ENCODE results near the gene MON1A. TPM values are rescaled to one million over a fixed set of nuclear protein-coding genes. Genes with fewer than 3 reads are reported as not detected.

Gene MON1A
- 10 to 100 TPM; 13.0 to 15.8 TPM for total RNA-seq

- H3K27ac Mint-ChIP-seq = peak within 1 kb of the TSS; percentile 82
Observed at GRCh38 chr3:49929291-49930167, at the start of gene MON1A. MON1A (minus strand) TSS chr3:49929811; CDS start chr3:49913346, 16,465 bp downstream.

GRCh38 chr3:49976942-49977341, 47.3 kb upstream of the MON1A start:
- ATAC-seq = no peak
- Mint-ChIP-seq H3K27ac (no peak overlapping the region), H3K36me3 (peaks cover 25% of the 10 kb centered on the region), H3K4me1 (peaks cover 5% of the 10 kb centered on the region), H3K27me3 (no peaks in the 10 kb centered on the region), H3K9me3 (ENCODE audit: low read depth) (no peaks in the 10 kb centered on the region), H3K4me3 (no peak overlapping the region)
- CTCF ChIA-PET = interaction anchor here (0.6 kb wide), 1 partner anchor 32 kb away, joined by 3 read pairs; no protein-coding TSS in a partner anchor
- DNase-seq = no peak

More at GRCh38 chr3:49929291-49930167, at the start of gene MON1A:
- H3K4me1 Mint-ChIP-seq = peaks cover 28% of the 10 kb centered on the region
- DNase-seq (peak; percentile 92), ATAC-seq (peak; percentile 99)
- H3K27me3 Mint-ChIP-seq = no peaks in the 10 kb centered on the region
- CTCF ChIA-PET = interaction anchor here (0.6 to 1.6 kb wide), 12 partner anchors 9 to 296 kb away, joined by 3 to 13 read pairs (median 4); partner anchors contain the start of genes INKA1, RBM5 and RBM6
- peak within 1 kb of the TSS; percentile 82 for H3K4me3 Mint-ChIP-seq
- H3K36me3 Mint-ChIP-seq = no peaks in the 10 kb centered on the region
- H3K9me3 Mint-ChIP-seq (ENCODE audit: low read depth) = no peaks in the 10 kb centered on the region

GRCh38 chr3:49972656-49973055, 43.0 kb upstream of the MON1A start:
- H3K27ac Mint-ChIP-seq = no peak overlapping the region
- no peak for ATAC-seq
- CTCF ChIA-PET = no interaction called here

GRCh38 chr3:49968346-49968745, 38.7 kb upstream of the MON1A start:
- no peaks in the 10 kb centered on the region for H3K27me3 Mint-ChIP-seq
- CTCF ChIA-PET = no interaction called here
- no peaks in the 10 kb centered on the region for H3K9me3 Mint-ChIP-seq (ENCODE audit: low read depth)
- H3K36me3 Mint-ChIP-seq = peaks cover 19% of the 10 kb centered on the region
- H3K4me3 Mint-ChIP-seq = no peak overlapping the region
- H3K27ac Mint-ChIP-seq = no peak overlapping the region
- DNase-seq (no peak), ATAC-seq (no peak)
- peaks cover 2% of the 10 kb centered on the region for H3K4me1 Mint-ChIP-seq

More at GRCh38 chr3:49972656-49973055, 43.0 kb upstream of the MON1A start:
- peaks cover 7% of the 10 kb centered on the region for H3K4me1 Mint-ChIP-seq
- peaks cover 28% of the 10 kb centered on the region for H3K36me3 Mint-ChIP-seq
- DNase-seq = no peak
- no peaks in the 10 kb centered on the region for H3K27me3 Mint-ChIP-seq
- no peak overlapping the region for H3K4me3 Mint-ChIP-seq
- no peaks in the 10 kb centered on the region for H3K9me3 Mint-ChIP-seq (ENCODE audit: low read depth)

- Mint-ChIP-seq H3K27me3 (no peaks in the 10 kb centered on the region), H3K9me3 (ENCODE audit: low read depth) (no peaks in the 10 kb centered on the region), H3K36me3 (peaks cover 13% of the 10 kb centered on the region), H3K27ac (no peak overlapping the region), H3K4me3 (no peak overlapping the region), H3K4me1 (peaks cover 2% of the 10 kb centered on the region)
- DNase-seq (no peak), ATAC-seq (no peak)
- CTCF ChIA-PET = no interaction called here
Observed at GRCh38 chr3:49967291-49967690, 37.7 kb upstream of the MON1A start.

- CTCF ChIA-PET = no interaction called here
- Mint-ChIP-seq H3K4me1 (peaks cover 2% of the 10 kb centered on the region), H3K27me3 (no peaks in the 10 kb centered on the region), H3K36me3 (peaks cover 10% of the 10 kb centered on the region), H3K9me3 (ENCODE audit: low read depth) (no peaks in the 10 kb centered on the region), H3K27ac (no peak overlapping the region), H3K4me3 (no peak overlapping the region)
- ATAC-seq (no peak), DNase-seq (no peak)
Observed at GRCh38 chr3:49966233-49966942, 36.8 kb upstream of the MON1A start.

- Mint-ChIP-seq H3K4me1 (peaks cover 14% of the 10 kb centered on the region), H3K4me3 (no peak overlapping the region), H3K9me3 (ENCODE audit: low read depth) (no peaks in the 10 kb centered on the region), H3K27ac (no peak overlapping the region), H3K27me3 (no peaks in the 10 kb centered on the region), H3K36me3 (peaks cover 9% of the 10 kb centered on the region)
- ATAC-seq (no peak), DNase-seq (no peak)
- CTCF ChIA-PET = interaction anchor here (0.8 kb wide), 1 partner anchor 166 kb away, joined by 3 read pairs; no protein-coding TSS in a partner anchor
Observed at GRCh38 chr3:49955636-49956035, 26.0 kb upstream of the MON1A start.

GRCh38 chr3:49952924-49953323, 23.3 kb upstream of the MON1A start:
- Mint-ChIP-seq H3K9me3 (ENCODE audit: low read depth) (no peaks in the 10 kb centered on the region), H3K4me1 (peaks cover 13% of the 10 kb centered on the region), H3K27ac (no peak overlapping the region), H3K4me3 (no peak overlapping the region), H3K36me3 (peaks cover 5% of the 10 kb centered on the region), H3K27me3 (no peaks in the 10 kb centered on the region)
- DNase-seq (no peak), ATAC-seq (no peak)
- CTCF ChIA-PET = no interaction called here

- CTCF ChIA-PET = no interaction called here
- H3K4me1 Mint-ChIP-seq = peaks cover 30% of the 10 kb centered on the region
- peaks cover 23% of the 10 kb centered on the region for H3K36me3 Mint-ChIP-seq
- H3K9me3 Mint-ChIP-seq (ENCODE audit: low read depth) = peaks cover 3% of the 10 kb centered on the region
- no peak for ATAC-seq
- no peak for DNase-seq
- no peak overlapping the region for H3K27ac Mint-ChIP-seq
- H3K4me3 Mint-ChIP-seq = no peak overlapping the region
- H3K27me3 Mint-ChIP-seq = no peaks in the 10 kb centered on the region
Observed at GRCh38 chr3:49942651-49943050, 13.0 kb upstream of the MON1A start.

GRCh38 chr3:49940667-49941249, 11.1 kb upstream of the MON1A start:
- Mint-ChIP-seq H3K4me3 (peak overlapping the region; percentile 98), H3K9me3 (ENCODE audit: low read depth) (peaks cover 3% of the 10 kb centered on the region), H3K27me3 (no peaks in the 10 kb centered on the region), H3K27ac (peak overlapping the region; percentile 97), H3K4me1 (peaks cover 25% of the 10 kb centered on the region), H3K36me3 (peaks cover 17% of the 10 kb centered on the region)
- no peak for DNase-seq
- CTCF ChIA-PET = interaction anchor here (0.5 to 2.6 kb wide), 5 partner anchors 11 to 1000 kb away, joined by 3 to 13 read pairs (median 4); partner anchors contain the start of genes INKA1 and MON1A
- no peak for ATAC-seq

- H3K27me3 Mint-ChIP-seq = no peaks in the 10 kb centered on the region
- peak within 1 kb of the TSS; percentile 97 for H3K27ac Mint-ChIP-seq
- H3K36me3 Mint-ChIP-seq = peaks cover 13% of the 10 kb centered on the region
- peaks cover 23% of the 10 kb centered on the region for H3K4me1 Mint-ChIP-seq
- peak; percentile 98 for DNase-seq
- H3K9me3 Mint-ChIP-seq (ENCODE audit: low read depth) = peaks cover 3% of the 10 kb centered on the region
- H3K4me3 Mint-ChIP-seq = peak within 1 kb of the TSS; percentile 98
- CTCF ChIA-PET = interaction anchor here (0.8 to 2.6 kb wide), 6 partner anchors 10 to 306 kb away, joined by 3 to 13 read pairs (median 4); partner anchors contain the start of genes INKA1, MON1A and UBA7
- peak; percentile 98 for ATAC-seq
Observed at GRCh38 chr3:49939858-49940666, 10.5 kb upstream of the MON1A start, which contains the start of gene RBM6. RBM6 (plus strand) TSS chr3:49940150; CDS start chr3:49962642, 22,492 bp downstream.

- no peak overlapping the region for H3K4me3 Mint-ChIP-seq
- peaks cover 12% of the 10 kb centered on the region for H3K4me1 Mint-ChIP-seq
- H3K36me3 Mint-ChIP-seq = peaks cover 1% of the 10 kb centered on the region
- no peak for ATAC-seq
- no peak for DNase-seq
- H3K27me3 Mint-ChIP-seq = no peaks in the 10 kb centered on the region
- CTCF ChIA-PET = interaction anchor here (1.1 to 1.3 kb wide), 3 partner anchors 9 to 21 kb away, joined by 3 to 4 read pairs (median 3); no protein-coding TSS in a partner anchor
- H3K9me3 Mint-ChIP-seq (ENCODE audit: low read depth) = no peaks in the 10 kb centered on the region
- no peak overlapping the region for H3K27ac Mint-ChIP-seq
Observed at GRCh38 chr3:49937090-49937489, 7.5 kb upstream of the MON1A start.
